Mucosa of descending colon (tissue), 3 donors: ENCODE measurements around the gene FUBP3. TPM values are rescaled to one million over a fixed set of nuclear protein-coding genes. Genes with fewer than 3 reads are reported as not detected.

Source experiments
- ATAC-seq: fragments of 200-7000 bp; cut with Tn5 transposase; one replicate; pipeline ENCODE4 v1.9.1; 2020; ENCODE audit warnings: mild to moderate bottlenecking, moderate library complexity
- DNase-seq, 3 donors: peaks; one replicate each; pipeline ENCODE4 v3.0.0-alpha.2; 2020
- H3K36me3 ChIP-seq: fragments of 200-600 bp; one replicate; pipeline ENCODE4 v1.8.0; 2021; ENCODE audit warnings: low read depth, mild to moderate bottlenecking
- H3K4me1 ChIP-seq: fragments of 200-600 bp; one replicate; pipeline ENCODE4 v1.8.0; 2021; ENCODE audit warnings: low read depth, mild to moderate bottlenecking
- H3K4me3 ChIP-seq: fragments of 200-600 bp; one replicate; pipeline ENCODE4 v1.8.0; 2021; ENCODE audit warnings: mild to moderate bottlenecking
- H3K9me3 ChIP-seq: fragments of 200-600 bp; one replicate; pipeline ENCODE4 v1.8.0; 2021; ENCODE audit warnings: mild to moderate bottlenecking
- CTCF ChIP-seq: fragments of 200-600 bp; IDR thresholded peaks from one replicate; pipeline ENCODE4 v1.8.0; 2022; ENCODE audit warnings: antibody characterized with exemption, mild to moderate bottlenecking
- intact Hi-C, 2 donors: fragments of 100-400 bp; cut with DNase I in 1 of 2; cut with micrococcal nuclease in 1 of 2; formaldehyde crosslinking; loops; one replicate each; pipeline versions ENCODE4 v1.11.0 to v1.11.1; 2022; cut with DNase I, micrococcal nuclease
- total RNA-seq, 3 donors: library from RNA; stranded (reverse); fragmentation: NEBNext Ultra II Directional in 2 of 3; extraction: Animal tissue kit (Norgen Biotek cat#: 25700) in 2 of 3; gene quantifications; one replicate each; pipeline versions ENCODE4 v1.2.1 to v1.2.4, GENCODE V29; 2021 to 2023
- donor health status: DM: no; HTN: no; CAD: no; lungs with moderate emphysema.
- donor health status: DM: no; HTN: no; CAD: no.
- donor health status: DM: no; HTN: yes; CAD: no.

Gene FUBP3
- total RNA-seq, 3 donors from 2014 or later = 36.5 to 56.5 (median 43.3) TPM

- Histone ChIP-seq H3K4me1 (no peaks in the 10 kb centered on the region), H3K9me3 (no peaks in the 10 kb centered on the region), H3K36me3 (no peaks in the 10 kb centered on the region), H3K4me3 (no peak overlapping the region)
- no peak for TF ChIP-seq CTCF
- DNase-seq (no peak), ATAC-seq (no peak)
- intact Hi-C loops = no loop called here
These were observed 42.7 kb upstream of the FUBP3 start for GRCh38 chr9:130536701-130537107.

- ATAC-seq = no peak
- intact Hi-C loops = no loop called here
- Histone ChIP-seq H3K9me3 (no peaks in the 10 kb centered on the region), H3K36me3 (no peaks in the 10 kb centered on the region), H3K4me1 (no peaks in the 10 kb centered on the region), H3K4me3 (no peak overlapping the region)
- DNase-seq = no peak
- no peak for TF ChIP-seq CTCF
These were observed 41.9 kb upstream of the FUBP3 start for GRCh38 chr9:130537346-130538050.

GRCh38 chr9:130539420-130540223, 39.8 kb upstream of the FUBP3 start:
- ATAC-seq = peak; percentile 60
- intact Hi-C loops = no loop called here
- Histone ChIP-seq H3K4me3 (no peak overlapping the region), H3K9me3 (no peaks in the 10 kb centered on the region), H3K36me3 (no peaks in the 10 kb centered on the region), H3K4me1 (no peaks in the 10 kb centered on the region)
- no peak for TF ChIP-seq CTCF
- DNase-seq = peak in 1 of 3 donors; percentile 8

- Histone ChIP-seq H3K36me3 (no peaks in the 10 kb centered on the region), H3K9me3 (no peaks in the 10 kb centered on the region), H3K4me1 (no peaks in the 10 kb centered on the region), H3K4me3 (no peak overlapping the region)
- ATAC-seq = no peak
- TF ChIP-seq CTCF = no peak
- intact Hi-C loops = no loop called here
- DNase-seq = no peak
These were observed 37.8 kb upstream of the FUBP3 start for GRCh38 chr9:130541533-130541932.

GRCh38 chr9:130542038-130542437, 37.3 kb upstream of the FUBP3 start:
- Histone ChIP-seq H3K9me3 (no peaks in the 10 kb centered on the region), H3K36me3 (no peaks in the 10 kb centered on the region), H3K4me3 (no peak overlapping the region), H3K4me1 (no peaks in the 10 kb centered on the region)
- ATAC-seq = no peak
- intact Hi-C loops = no loop called here
- no peak for TF ChIP-seq CTCF
- DNase-seq = no peak
